GM23338 (cell line): ENCODE data around the gene FIGNL1. TPM values are rescaled to one million over a fixed set of nuclear protein-coding genes. Genes with fewer than 3 reads are reported as not detected.

Source experiments
- ATAC-seq: fragments of 200-7000 bp; cut with Tn5 transposase; 3 replicates; pipeline ENCODE4 v1.9.1; 2020
- DNase-seq: peaks from one replicate; pipeline ENCODE4 v3.0.0-alpha.2; 2015; ENCODE audit warnings: low spot score
- H2AFZ ChIP-seq: fragments of 200-600 bp; sonication (generic); 2 replicates; pipeline ENCODE4 v1.8.0; 2016; ENCODE audit warnings: antibody characterized with exemption, mild to moderate bottlenecking, moderate library complexity
- H3F3A ChIP-seq: fragments of 200-600 bp; sonication (generic); replicated peaks from 2 replicates; pipeline ENCODE4 v1.8.0; 2017; ENCODE audit warnings: antibody characterized with exemption, mixed run types, low read depth
- H3K27ac ChIP-seq: fragments of 200-600 bp; sonication (generic); 2 replicates; pipeline ENCODE4 v1.6.1; 2016; ENCODE audit warnings: low read depth
- H3K27me3 ChIP-seq: fragments of 200-600 bp; sonication (generic); 2 replicates; pipeline ENCODE4 v1.8.0; 2016; ENCODE audit warnings: mild to moderate bottlenecking, mixed run types, moderate library complexity; ENCODE audit not compliant: insufficient read depth
- H3K36me3 ChIP-seq: fragments of 200-600 bp; sonication (generic); 2 replicates; pipeline ENCODE4 v1.8.0; 2016; ENCODE audit warnings: mild to moderate bottlenecking; ENCODE audit not compliant: insufficient read depth
- H3K4me1 ChIP-seq: fragments of 200-600 bp; sonication (generic); 2 replicates; pipeline ENCODE4 v1.8.0; 2016; ENCODE audit warnings: mild to moderate bottlenecking, moderate library complexity; ENCODE audit not compliant: insufficient read depth
- H3K4me2 ChIP-seq: fragments of 200-600 bp; sonication (generic); 2 replicates; pipeline ENCODE4 v1.7.1; 2017; ENCODE audit warnings: mixed run types
- H3K4me3 ChIP-seq: fragments of 200-600 bp; sonication (generic); 2 replicates; pipeline ENCODE4 v1.6.1; 2016; ENCODE audit warnings: mixed run types
- H3K79me2 ChIP-seq: fragments of 200-600 bp; sonication (generic); replicated peaks from 2 replicates; pipeline ENCODE4 v1.8.0; 2017; ENCODE audit warnings: mild to moderate bottlenecking; ENCODE audit not compliant: insufficient read depth
- H3K9me2 ChIP-seq: fragments of 200-600 bp; sonication (generic); 2 replicates; pipeline ENCODE4 v1.8.0; 2017; ENCODE audit not compliant: insufficient read depth
- H4K20me1 ChIP-seq: fragments of 200-600 bp; sonication (generic); replicated peaks from 2 replicates; pipeline ENCODE4 v1.8.0; 2017; ENCODE audit warnings: mild to moderate bottlenecking; ENCODE audit not compliant: insufficient read depth
- H3K27ac Mint-ChIP-seq: 2 replicates; pipeline ENCODE4 v1.8.0; 2020; ENCODE audit warnings: inconsistent platforms, mild to moderate bottlenecking, moderate library complexity, mixed read lengths
- H3K27me3 Mint-ChIP-seq: 3 replicates; pipeline ENCODE4 v1.8.0; 2022; ENCODE audit warnings: low read depth, mild to moderate bottlenecking, moderate library complexity, mixed read lengths, inconsistent platforms; ENCODE audit not compliant: insufficient read depth, poor library complexity
- H3K36me3 Mint-ChIP-seq: 3 replicates; pipeline ENCODE4 v1.8.0; 2021; ENCODE audit warnings: low read depth, mild to moderate bottlenecking, inconsistent platforms, moderate library complexity, mixed read lengths
- H3K4me1 Mint-ChIP-seq: 3 replicates; pipeline ENCODE4 v1.8.0; 2020; ENCODE audit warnings: mild to moderate bottlenecking, inconsistent platforms, mixed read lengths
- H3K4me3 Mint-ChIP-seq: 3 replicates; pipeline ENCODE4 v1.8.0; 2021; ENCODE audit warnings: moderate library complexity, mild to moderate bottlenecking, inconsistent platforms, mixed read lengths
- H3K9me3 Mint-ChIP-seq: 3 replicates; pipeline ENCODE4 v1.8.0; 2020; ENCODE audit warnings: moderate library complexity, mild to moderate bottlenecking, inconsistent platforms, mixed read lengths
- CREB1 ChIP-seq: fragments of 250-450 bp; sonication (Bioruptor Pico); IDR thresholded peaks from 2 replicates; pipeline ENCODE4 v1.5.0; 2020; ENCODE audit warnings: low read depth, mild to moderate bottlenecking, moderate library complexity
- CTCF ChIP-seq, 2 experiments: fragments of 200-600 bp in 1 of 2; sonication (generic) in 1 of 2; conservative IDR thresholded peaks; 2 replicates each; pipeline versions ENCODE4 v1.5.1 to v1.6.1; 2016 to 2017; ENCODE audit warnings: antibody characterized with exemption in 2 of 2, low read depth in 2 of 2, mild to moderate bottlenecking in 2 of 2, moderate library complexity in 1 of 2
- ETS1 ChIP-seq: IDR thresholded peaks from 2 replicates; pipeline ENCODE4 v1.6.1; 2016; ENCODE audit warnings: antibody characterized with exemption
- EZH2 ChIP-seq: fragments of 200-600 bp; sonication (generic); IDR thresholded peaks from one replicate; pipeline ENCODE4 v1.8.0; 2017; ENCODE audit warnings: antibody characterized with exemption, mild to moderate bottlenecking, low read depth; ENCODE audit not compliant: unreplicated experiment
- EZH2phosphoT487 ChIP-seq: fragments of 200-600 bp; sonication (generic); IDR thresholded peaks from one replicate; pipeline ENCODE4 v1.8.1; 2018; ENCODE audit warnings: antibody characterized with exemption; ENCODE audit not compliant: unreplicated experiment
- JUNB ChIP-seq: IDR thresholded peaks from one replicate; pipeline ENCODE4 v1.6.1; 2016; ENCODE audit warnings: antibody characterized with exemption; ENCODE audit not compliant: unreplicated experiment
- NANOG ChIP-seq: IDR thresholded peaks from 2 replicates; pipeline ENCODE4 v1.6.1; 2016; ENCODE audit warnings: antibody characterized with exemption, borderline replicate concordance
- POLR2AphosphoS5 ChIP-seq: IDR thresholded peaks from 2 replicates; pipeline ENCODE4 v1.6.1; 2016; ENCODE audit warnings: antibody characterized with exemption, low read depth
- REST ChIP-seq: IDR thresholded peaks from one replicate; pipeline ENCODE4 v1.6.1; 2018; ENCODE audit warnings: antibody characterized with exemption; ENCODE audit not compliant: unreplicated experiment
- STAT1 ChIP-seq: IDR thresholded peaks from one replicate; pipeline ENCODE4 v1.6.1; 2016; ENCODE audit warnings: antibody characterized with exemption; ENCODE audit not compliant: unreplicated experiment
- ZNF114 ChIP-seq: fragments of 250-450 bp; sonication (Bioruptor Pico); IDR thresholded peaks from 2 replicates; pipeline ENCODE4 v1.5.0; 2020; ENCODE audit warnings: mild to moderate bottlenecking, moderate library complexity
- ZNF331 ChIP-seq: fragments of 250-450 bp; sonication (Bioruptor Pico); IDR thresholded peaks from 2 replicates; pipeline ENCODE4 v1.5.0; 2020; ENCODE audit warnings: low read depth, mild to moderate bottlenecking, moderate library complexity
- ZNF462 ChIP-seq: fragments of 250-450 bp; sonication (Bioruptor Pico); IDR thresholded peaks from 2 replicates; pipeline ENCODE4 v1.5.0; 2020; ENCODE audit warnings: mild to moderate bottlenecking, moderate library complexity
- polyA plus RNA-seq: library from polyadenylated mRNA; unstranded; fragments of >200 nt; fragmentation: Nextera tagmentation; extraction: Ambion mirVana; gene quantifications from 2 replicates; pipeline ENCODE4 v1.2.1, GENCODE V29; 2016
- total RNA-seq: library from RNA; depleted of rRNA; stranded (reverse); fragments of >200 nt; shearing (Covaris generic); gene quantifications from 2 replicates; pipeline ENCODE4 v1.2.3, GENCODE V29; 2014

Gene FIGNL1
- total and polyA plus RNA-seq, 2 experiments from 2014 or later, result 6.6 to 24.9 TPM

- H3K27me3 Mint-ChIP-seq, result peaks cover 1% of the 10 kb centered on the region
- peaks cover 35% of the 10 kb centered on the region for H3K9me3 Mint-ChIP-seq
- Histone ChIP-seq H3K4me2 (no peak overlapping the region), H3K4me1 (no peaks in the 10 kb centered on the region), H3K27me3 (no peaks in the 10 kb centered on the region), H3K36me3 (peaks cover 5% of the 10 kb centered on the region; the same call in 1 of the 2 replicates), H3K4me3 (no peak overlapping the region), H4K20me1 (no peaks in the 10 kb centered on the region), H3K27ac (no peak overlapping the region), H3F3A (no peaks in the 10 kb centered on the region), H3K9me2 (peaks cover 3% of the 10 kb centered on the region; the same call in 1 of the 2 replicates), H3K79me2 (no peaks in the 10 kb centered on the region), H2AFZ (no peak overlapping the region)
- TF ChIP-seq ZNF114 (CRISPR knock-in tag) (no peak), JUNB (no peak), POLR2AphosphoS5 (no peak), EZH2phosphoT487 (no peak), NANOG (no peak), EZH2 (no peak), REST (no peak), ZNF331 (CRISPR knock-in tag) (no peak), STAT1 (no peak), ZNF462 (CRISPR knock-in tag) (no peak), ETS1 (no peak), CTCF (conservative IDR thresholded peaks at IDR 0.05; ENCODE audit: low read depth in 2 of 2) (no peak), CREB1 (no peak)
- H3K4me1 Mint-ChIP-seq, result no peaks in the 10 kb centered on the region
- H3K4me3 Mint-ChIP-seq, result no peak overlapping the region
- H3K36me3 Mint-ChIP-seq, result peaks cover 5% of the 10 kb centered on the region; the same call in 1 of the 3 replicates
- DNase-seq (no peak), ATAC-seq (no peak)
- H3K27ac Mint-ChIP-seq, result no peak overlapping the region
Measured at GRCh38 chr7:50486512-50486911, 36.4 kb upstream of the FIGNL1 start.
